Spleen (tissue), 11 donors: ENCODE results near the gene MLNR. TPM values are rescaled to one million over a fixed set of nuclear protein-coding genes. Genes with fewer than 3 reads are reported as not detected.

Experiments used
- DNase-seq: peaks from one replicate; pipeline ENCODE4 v3.0.0-alpha.2; 2020
- H3K27ac ChIP-seq, 8 donors: fragments of 200-600 bp; sonication (generic) in 7 of 8; 1 replicate in 4 of 8; 2 replicates in 4 of 8; pipeline versions ENCODE4 v1.5.0 to v1.8.0; 2016 to 2021; ENCODE audit warnings: inconsistent platforms in 4 of 8, mild to moderate bottlenecking in 4 of 8, moderate library complexity in 1 of 8
- H3K27me3 ChIP-seq, 7 donors: fragments of 200-600 bp; sonication (generic) in 6 of 7; replicated peaks in 1 of 7; 1 replicate in 4 of 7; 2 replicates in 3 of 7; pipeline versions ENCODE4 v1.5.0 to v1.8.0; 2016 to 2021; ENCODE audit warnings: inconsistent platforms in 3 of 7, mild to moderate bottlenecking in 1 of 7
- H3K36me3 ChIP-seq, 6 donors: fragments of 200-600 bp; sonication (generic) in 5 of 6; 1 replicate in 4 of 6; 2 replicates in 2 of 6; pipeline versions ENCODE4 v1.5.0 to v1.8.0; 2016 to 2021; ENCODE audit warnings: inconsistent platforms in 2 of 6
- H3K4me1 ChIP-seq, 6 donors: fragments of 200-600 bp; sonication (generic) in 5 of 6; 1 replicate in 3 of 6; 2 replicates in 3 of 6; pipeline versions ENCODE4 v1.5.0 to v1.8.0; 2016 to 2021; ENCODE audit warnings: inconsistent platforms in 3 of 6
- H3K4me3 ChIP-seq, 8 donors: fragments of 200-600 bp; sonication (generic) in 7 of 8; 1 replicate in 4 of 8; 2 replicates in 4 of 8; pipeline versions ENCODE4 v1.5.0 to v1.8.0; 2016 to 2021; ENCODE audit warnings: inconsistent platforms in 4 of 8, mild to moderate bottlenecking in 4 of 8, moderate library complexity in 2 of 8
- H3K9me3 ChIP-seq, 8 donors: fragments of 200-600 bp; sonication (generic) in 7 of 8; 1 replicate in 4 of 8; 2 replicates in 4 of 8; pipeline versions ENCODE4 v1.5.0 to v1.8.0; 2016 to 2021; ENCODE audit warnings: inconsistent platforms in 4 of 8
- CTCF ChIP-seq, 11 experiments: fragments of 200-600 bp in 7 of 11; fragments of 450-650 bp in 4 of 11; sonication (generic) in 4 of 11; IDR thresholded peaks in 8 of 11; conservative IDR thresholded peaks in 3 of 11; 1 replicate in 7 of 11; 2 replicates in 4 of 11; pipeline versions ENCODE4 v1.4.0 to v1.8.0; 2016 to 2021; ENCODE audit warnings: antibody characterized with exemption in 11 of 11, inconsistent platforms in 4 of 11, mild to moderate bottlenecking in 1 of 11
- POLR2A ChIP-seq, 3 donors: fragments of 450-650 bp; IDR thresholded peaks; one replicate each; pipeline ENCODE4 v1.5.1; 2017; ENCODE audit warnings: antibody characterized with exemption in 3 of 3, mild to moderate bottlenecking in 1 of 3
- POLR2AphosphoS5 ChIP-seq, 3 donors: sonication (generic); formaldehyde crosslinking; IDR thresholded peaks; one replicate each; pipeline ENCODE4 v1.5.1; 2017; ENCODE audit warnings: antibody characterized with exemption in 3 of 3
- WGBS, 5 donors: extraction: QIAGEN DNeasy Blood & Tissue Kit in 3 of 5; methylation state at CpG; one replicate each; pipeline versions ENCODE4 v1.1.5 to v1.1.7; 2013 to 2018; 5-methylcytosine and 5-hydroxymethylcytosine counted together
- intact Hi-C: fragments of 100-400 bp; cut with DNase I; formaldehyde crosslinking; loops from one replicate; pipeline ENCODE4 v1.15.0; 2023; ENCODE audit warnings: low total_unique reads
- polyA plus RNA-seq, 3 donors: library from polyadenylated mRNA; stranded (reverse); fragments of 200-250 nt; gene quantifications; one replicate each; pipeline ENCODE4 v1.2.1, GENCODE V29; 2013
- total RNA-seq, 7 donors: library from RNA; depleted of rRNA in 3 of 7; stranded (reverse); fragments of >200 nt in 3 of 7; fragmentation: NEBNext Ultra II Directional in 4 of 7; extraction: Animal tissue kit (Norgen Biotek cat#: 25700) in 4 of 7; gene quantifications; one replicate each; pipeline versions ENCODE4 v1.1.0 to v1.2.1, GENCODE V29; 2016 to 2021
- donor health status: healthy with polysubstance abuse.
- donor health status: DM: no; HTN: no; CAD: no; lungs with moderate emphysema.
- donor health status: DM: no; HTN: no; CAD: no.
- donor health status: Bipolar disorder and iron deficiency.
- donor health status: healthy.
- donor health status: DM: no; HTN: no; CAD: no.
- donor health status: DM: yes; HTN: yes; CAD: no.

Gene MLNR
- total and polyA plus RNA-seq, 10 donors = 0.37 to 0.40 TPM; not detected in 8

- DNase-seq = no peak
- H3K4me1 ChIP-seq = peaks cover 0 to 70% (median 37%) of the 10 kb centered on the region in 6 donors
- H3K9me3 ChIP-seq = no peaks in the 10 kb centered on the region
- WGBS, 5 donors = 62 to 75% (median 72%) methylated on average over 17 of the region's 17 CpGs
- no peak overlapping the region for H3K4me3 ChIP-seq
- intact Hi-C loops = no loop called here
- H3K27ac ChIP-seq = no peak overlapping the region
- TF ChIP-seq POLR2A (IDR thresholded peaks at IDR 0.05) = no peak
- TF ChIP-seq CTCF (IDR thresholded peaks at IDR 0.05 in 8 of 11, conservative IDR thresholded peaks at IDR 0.05 in 3 of 11) = no peak
- TF ChIP-seq POLR2AphosphoS5 (IDR thresholded peaks at IDR 0.05) = no peak
- H3K27me3 ChIP-seq = peaks cover 0 to 61% (median 37%) of the 10 kb centered on the region in 7 donors
- no peaks in the 10 kb centered on the region for H3K36me3 ChIP-seq
These were observed 2.1 kb upstream of the MLNR start for GRCh38 chr13:49217962-49218492.

GRCh38 chr13:49218493-49219051 lies 1.6 kb upstream of the MLNR start:
- intact Hi-C loops = no loop called here
- Histone ChIP-seq H3K27ac (no peak overlapping the region), H3K9me3 (no peaks in the 10 kb centered on the region), H3K4me1 (peaks cover 0 to 65% (median 35%) of the 10 kb centered on the region in 6 donors), H3K36me3 (no peaks in the 10 kb centered on the region), H3K4me3 (peak overlapping the region in 1 of 8 donors; percentile 4), H3K27me3 (peaks cover 0 to 61% (median 37%) of the 10 kb centered on the region in 7 donors)
- no peak for DNase-seq
- TF ChIP-seq POLR2A (IDR thresholded peaks at IDR 0.05) = no peak
- no peak for TF ChIP-seq CTCF (IDR thresholded peaks at IDR 0.05 in 8 of 11, conservative IDR thresholded peaks at IDR 0.05 in 3 of 11)
- TF ChIP-seq POLR2AphosphoS5 (IDR thresholded peaks at IDR 0.05) = no peak
- WGBS, 5 donors = 54 to 67% (median 61%) methylated on average over 25 of the region's 25 CpGs

- H3K36me3 ChIP-seq = no peaks in the 10 kb centered on the region
- peaks cover 0 to 65% (median 37%) of the 10 kb centered on the region in 7 donors for H3K27me3 ChIP-seq
- TF ChIP-seq POLR2AphosphoS5 (IDR thresholded peaks at IDR 0.05) (no peak), CTCF (IDR thresholded peaks at IDR 0.05 in 8 of 11, conservative IDR thresholded peaks at IDR 0.05 in 3 of 11) (no peak), POLR2A (IDR thresholded peaks at IDR 0.05) (no peak)
- peak overlapping the region; percentile 13 to 74 (median 50) for H3K4me3 ChIP-seq
- intact Hi-C loops = no loop called here
- no peak for DNase-seq
- H3K9me3 ChIP-seq = no peaks in the 10 kb centered on the region
- WGBS, 5 donors = 17 to 23% (median 21%) methylated on average over 17 of the region's 17 CpGs
- H3K27ac ChIP-seq = no peak overlapping the region
- H3K4me1 ChIP-seq = peaks cover 0 to 54% (median 32%) of the 10 kb centered on the region in 6 donors
These were observed 497 bp upstream of the MLNR start for GRCh38 chr13:49219647-49220035.

- TF ChIP-seq POLR2AphosphoS5 (IDR thresholded peaks at IDR 0.05) (no peak), CTCF (IDR thresholded peaks at IDR 0.05 in 8 of 11, conservative IDR thresholded peaks at IDR 0.05 in 3 of 11) (no peak), POLR2A (IDR thresholded peaks at IDR 0.05) (no peak)
- 6 to 20% (median 8%) methylated on average over 25 to 73 of the region's 73 CpGs for WGBS, 5 donors
- Histone ChIP-seq H3K4me1 (peaks cover 0 to 44% (median 25%) of the 10 kb centered on the region in 6 donors), H3K27me3 (peaks cover 0 to 65% (median 37%) of the 10 kb centered on the region in 7 donors), H3K27ac (no peak overlapping the region), H3K9me3 (no peaks in the 10 kb centered on the region), H3K4me3 (peak overlapping the region; percentile 20 to 74 (median 50)), H3K36me3 (no peaks in the 10 kb centered on the region)
- intact Hi-C loops = no loop called here
- no peak for DNase-seq
These were observed 885 bp downstream of the MLNR start for GRCh38 chr13:49220856-49221589.
